Measurements from ENCODE around the gene TNFRSF14. TPM values are rescaled to one million over a fixed set of nuclear protein-coding genes. Genes with fewer than 3 reads are reported as not detected.
A peak's percentile ranks its signal among the peaks of the same experiment; 100 is the strongest.

Gene TNFRSF14
- total RNA-seq, 1 experiment from 2014 or later: not detected

- peak overlapping the region; percentile 84 for H3K4me3 ChIP-seq
- H3K27me3 ChIP-seq: no peaks in the 10 kb centered on the region
- DNase-seq: peak in 1 of 2 experiments; percentile 50
- no peak overlapping the region; the same call in 1 of the 2 replicates for H3K27ac ChIP-seq
- no peaks in the 10 kb centered on the region for H3K36me3 ChIP-seq
- no peaks in the 10 kb centered on the region for H3K9me3 ChIP-seq (replicated peaks)
- no peaks in the 10 kb centered on the region for H3K4me1 ChIP-seq
Measured at GRCh38 chr1:2587071-2587859, 31.1 kb downstream of the TNFRSF14 start.

- Histone ChIP-seq H3K4me3 (no peak overlapping the region; the same call in 1 of the 2 replicates), H3K4me1 (no peaks in the 10 kb centered on the region), H3K27me3 (no peaks in the 10 kb centered on the region), H3K36me3 (no peaks in the 10 kb centered on the region), H3K27ac (no peak overlapping the region), H3K9me3 (replicated peaks) (no peaks in the 10 kb centered on the region)
- DNase-seq: no peak
Measured at GRCh38 chr1:2587860-2588571, 31.8 kb downstream of the TNFRSF14 start.

- Histone ChIP-seq H3K9me3 (replicated peaks) (no peaks in the 10 kb centered on the region), H3K36me3 (no peaks in the 10 kb centered on the region), H3K27me3 (no peaks in the 10 kb centered on the region), H3K4me1 (no peaks in the 10 kb centered on the region), H3K27ac (no peak overlapping the region), H3K4me3 (no peak overlapping the region)
- DNase-seq: no peak
Measured at GRCh38 chr1:2588661-2589430, 32.7 kb downstream of the TNFRSF14 start.

DNA sequence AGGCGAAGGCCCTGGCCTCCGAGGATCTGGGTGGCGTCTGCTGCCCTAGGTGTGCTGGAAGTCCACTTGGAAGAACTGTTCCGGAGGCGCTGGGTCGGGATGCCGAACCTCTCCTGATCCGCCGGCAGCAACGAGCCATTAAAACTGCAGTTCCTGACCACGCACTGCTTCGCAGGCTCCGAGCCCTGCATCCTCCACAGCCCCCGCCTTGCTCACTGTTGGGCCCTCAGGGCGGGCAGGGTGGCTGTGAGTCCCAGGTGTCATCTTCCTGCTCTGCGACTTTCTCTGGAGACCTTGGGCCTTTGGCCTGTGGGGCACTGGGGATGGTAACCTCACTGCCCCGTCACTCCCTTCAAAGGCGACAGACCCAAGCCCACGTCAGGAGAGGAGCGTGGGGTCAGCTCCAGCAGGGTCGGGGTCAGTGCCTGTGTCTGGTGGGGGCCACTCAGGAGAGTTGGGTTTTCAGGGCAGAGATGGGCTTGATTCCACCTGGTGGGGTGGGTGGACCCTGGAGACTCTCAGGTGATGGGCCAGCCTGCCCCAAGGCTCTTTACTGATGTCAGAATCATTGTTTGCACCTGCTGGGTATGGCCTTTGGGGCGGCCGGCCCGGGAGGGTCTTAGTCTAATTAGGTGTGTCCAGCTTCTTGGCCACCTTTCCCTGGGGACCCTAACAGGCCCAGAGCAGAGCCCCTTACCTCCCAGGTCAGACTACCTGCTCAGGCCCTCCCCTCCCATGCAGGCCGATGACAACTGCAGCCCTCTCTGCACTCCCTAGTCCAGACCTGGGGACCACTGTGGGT lies 33.5 kb downstream of the TNFRSF14 start:
- Histone ChIP-seq H3K9me3 (replicated peaks) (no peaks in the 10 kb centered on the region), H3K27me3 (no peaks in the 10 kb centered on the region), H3K36me3 (no peaks in the 10 kb centered on the region), H3K27ac (no peak overlapping the region), H3K4me1 (no peaks in the 10 kb centered on the region), H3K4me3 (no peak overlapping the region)
- DNase-seq: peak in 1 of 2 experiments; percentile 5

DNA sequence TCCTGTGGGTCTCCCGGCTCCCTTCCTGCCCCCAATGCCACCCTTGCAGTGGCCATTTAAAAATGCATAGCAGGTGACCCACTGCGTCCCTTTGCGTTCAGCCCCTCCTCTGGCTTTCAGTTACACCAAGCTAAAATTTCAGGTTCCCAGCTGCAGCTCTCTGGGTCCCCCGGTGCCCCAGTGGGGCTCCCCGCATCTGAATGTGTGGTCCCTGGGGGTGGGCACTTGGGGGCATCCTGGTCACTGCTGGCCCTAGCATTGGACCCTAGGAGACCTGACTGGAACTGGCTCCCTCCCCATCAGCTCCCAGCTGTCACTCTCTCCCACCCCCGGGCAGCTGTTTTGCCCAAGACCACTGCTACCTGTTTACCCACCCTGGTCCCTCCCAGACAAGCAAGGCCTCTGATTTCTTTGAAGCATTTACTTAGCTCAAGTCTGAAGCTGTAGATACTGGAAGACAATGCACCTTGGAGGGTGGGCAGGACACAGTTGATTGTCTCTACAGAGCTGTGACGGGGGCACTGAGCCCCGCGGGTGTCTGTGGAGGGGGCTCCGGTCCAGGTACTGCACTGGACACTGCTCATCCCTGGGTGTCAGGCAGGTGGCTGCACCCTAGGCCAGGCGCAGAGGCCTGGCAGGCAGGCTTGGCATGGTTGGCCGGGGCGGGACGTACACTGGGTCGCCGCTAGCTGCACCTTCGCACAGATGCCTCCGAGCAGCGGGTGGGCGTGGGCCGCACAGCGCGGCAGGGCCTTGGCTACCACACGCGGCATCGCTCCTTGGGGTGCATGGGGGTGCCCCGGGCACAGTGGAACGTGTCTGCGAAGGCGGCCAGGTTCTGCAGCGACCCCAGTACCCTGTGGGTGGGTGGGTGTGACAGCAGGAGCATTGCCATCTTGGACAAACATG lies 34.3 kb downstream of the TNFRSF14 start:
- Histone ChIP-seq H3K27me3 (no peaks in the 10 kb centered on the region), H3K27ac (no peak overlapping the region), H3K36me3 (no peaks in the 10 kb centered on the region), H3K4me3 (no peak overlapping the region), H3K9me3 (replicated peaks) (no peaks in the 10 kb centered on the region), H3K4me1 (no peaks in the 10 kb centered on the region)
- DNase-seq: peak in 1 of 2 experiments; percentile 2

- H3K9me3 ChIP-seq (replicated peaks): no peaks in the 10 kb centered on the region
Measured at GRCh38 chr1:2591233-2591580, 35.0 kb downstream of the TNFRSF14 start.

GRCh38 chr1:2591581-2592261 lies 35.5 kb downstream of the TNFRSF14 start:
- no peaks in the 10 kb centered on the region for H3K9me3 ChIP-seq (replicated peaks)
- no peaks in the 10 kb centered on the region for H3K36me3 ChIP-seq
- H3K4me3 ChIP-seq: no peak overlapping the region
- no peak for DNase-seq
- no peaks in the 10 kb centered on the region; the same call in 1 of the 2 replicates for H3K27me3 ChIP-seq
- no peaks in the 10 kb centered on the region for H3K4me1 ChIP-seq
- H3K27ac ChIP-seq: no peak overlapping the region

More at GRCh38 chr1:2591233-2591580, 35.0 kb downstream of the TNFRSF14 start:
- no peaks in the 10 kb centered on the region for H3K27me3 ChIP-seq
- no peaks in the 10 kb centered on the region for H3K4me1 ChIP-seq
- no peaks in the 10 kb centered on the region for H3K36me3 ChIP-seq
- H3K27ac ChIP-seq: no peak overlapping the region
- DNase-seq: no peak
- no peak overlapping the region for H3K4me3 ChIP-seq

GRCh38 chr1:2592672-2593071 lies 36.5 kb downstream of the TNFRSF14 start:
- Histone ChIP-seq H3K4me3 (no peak overlapping the region), H3K9me3 (replicated peaks) (no peaks in the 10 kb centered on the region), H3K4me1 (peaks cover 5% of the 10 kb centered on the region; the same call in 1 of the 2 replicates), H3K27ac (no peak overlapping the region), H3K36me3 (no peaks in the 10 kb centered on the region), H3K27me3 (peaks cover 8% of the 10 kb centered on the region)
- no peak for DNase-seq

- Histone ChIP-seq H3K9me3 (replicated peaks) (no peaks in the 10 kb centered on the region), H3K27ac (no peak overlapping the region), H3K36me3 (no peaks in the 10 kb centered on the region), H3K4me1 (peaks cover 5% of the 10 kb centered on the region; the same call in 1 of the 2 replicates), H3K27me3 (peaks cover 12% of the 10 kb centered on the region), H3K4me3 (no peak overlapping the region)
- no peak for DNase-seq
Measured at GRCh38 chr1:2593251-2593878, 37.2 kb downstream of the TNFRSF14 start.

DNA sequence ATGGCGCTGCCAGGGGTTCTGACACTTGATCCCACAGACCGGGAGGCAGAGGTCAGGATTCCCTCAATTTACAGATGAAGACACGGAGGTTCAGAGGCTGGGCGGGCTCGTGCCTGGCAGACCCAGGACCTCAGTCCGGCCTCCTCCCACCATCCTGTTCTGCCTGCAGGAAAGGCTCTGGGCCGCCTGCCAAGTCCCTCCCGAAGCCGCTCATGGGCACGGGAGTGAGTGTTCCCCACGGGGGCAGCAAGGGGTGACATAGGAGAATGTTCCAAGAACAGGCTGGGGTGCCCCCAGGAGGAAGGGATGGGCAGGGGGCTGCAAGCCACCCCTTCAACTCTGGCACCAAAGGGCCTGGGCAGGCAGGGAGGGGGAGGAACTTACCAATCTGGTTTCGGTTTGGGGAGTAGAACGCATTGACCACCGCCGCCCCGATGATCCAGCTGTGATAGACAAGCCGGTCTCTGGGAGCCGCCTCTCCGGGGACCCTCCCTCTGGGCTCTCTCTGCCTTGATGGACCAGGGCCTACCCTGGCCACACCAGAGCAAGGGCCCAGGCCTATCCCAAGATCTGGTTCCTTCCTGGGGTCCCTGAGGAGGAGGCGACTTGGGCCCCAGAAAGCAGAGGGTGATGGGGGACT lies 38.0 kb downstream of the TNFRSF14 start:
- H3K27ac ChIP-seq: no peak overlapping the region
- no peak overlapping the region for H3K4me3 ChIP-seq
- no peaks in the 10 kb centered on the region for H3K9me3 ChIP-seq (replicated peaks)
- no peaks in the 10 kb centered on the region for H3K36me3 ChIP-seq
- DNase-seq: peak; percentile 43 to 52
- H3K4me1 ChIP-seq: peaks cover 5% of the 10 kb centered on the region; the same call in 1 of the 2 replicates
- H3K27me3 ChIP-seq: peaks cover 12% of the 10 kb centered on the region

DNA sequence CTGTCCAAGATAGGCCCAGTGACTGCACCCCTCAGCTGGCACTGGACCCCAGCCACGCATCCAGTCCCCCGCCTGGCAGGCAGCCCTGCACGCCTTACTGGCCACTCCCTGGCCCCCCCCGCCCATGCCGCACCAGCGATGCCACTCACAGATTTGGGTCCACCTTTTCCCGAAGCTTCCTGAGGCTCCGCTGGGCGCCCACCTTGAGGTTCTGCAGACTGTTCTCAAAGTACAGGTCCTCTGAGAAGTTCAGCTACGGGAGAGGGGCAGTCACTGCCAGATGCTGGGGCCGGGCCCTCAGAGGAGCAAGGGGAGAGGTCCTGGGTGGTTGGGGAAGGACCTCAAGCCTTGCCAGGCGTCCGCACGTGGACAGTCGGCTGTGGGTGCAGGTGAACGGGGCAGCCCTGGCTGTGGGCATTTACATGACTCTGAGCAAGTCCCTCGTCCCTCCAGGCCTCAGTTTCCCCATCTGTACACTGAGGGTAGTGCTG lies 38.5 kb downstream of the TNFRSF14 start:
- Histone ChIP-seq H3K27ac (no peak overlapping the region), H3K27me3 (peaks cover 12% of the 10 kb centered on the region), H3K4me1 (peaks cover 5% of the 10 kb centered on the region; the same call in 1 of the 2 replicates), H3K9me3 (replicated peaks) (no peaks in the 10 kb centered on the region), H3K4me3 (no peak overlapping the region), H3K36me3 (no peaks in the 10 kb centered on the region)
- DNase-seq: no peak

DNA sequence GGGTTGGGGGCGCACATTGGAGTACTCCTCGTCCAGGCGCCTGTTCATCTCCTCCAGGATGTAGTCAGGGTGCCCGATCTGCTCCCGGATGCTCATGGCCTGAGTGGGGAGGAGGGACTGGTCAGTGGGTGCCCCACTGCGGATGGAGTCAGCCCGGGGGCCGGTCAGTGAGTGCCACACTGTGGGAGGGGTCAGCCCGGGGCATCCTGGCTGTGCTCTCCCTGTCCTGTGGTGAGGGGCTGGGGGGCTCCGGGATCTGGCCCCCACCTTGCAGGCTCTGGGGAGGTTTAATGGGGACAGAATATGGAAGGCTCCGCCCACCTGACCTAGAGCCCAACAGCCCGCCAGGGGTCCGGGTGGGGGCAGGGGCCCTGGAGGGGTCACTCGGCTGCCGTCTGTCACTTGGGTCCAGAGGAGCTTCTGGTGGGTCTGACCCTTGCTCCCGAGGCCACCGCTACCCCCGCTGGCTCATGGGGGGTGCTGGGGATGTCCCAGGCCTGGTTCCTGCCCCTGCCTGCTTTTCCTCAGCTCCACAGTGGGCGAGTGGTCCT lies 39.2 kb downstream of the TNFRSF14 start:
- Histone ChIP-seq H3K27me3 (peaks cover 12% of the 10 kb centered on the region), H3K9me3 (replicated peaks) (no peaks in the 10 kb centered on the region), H3K27ac (no peak overlapping the region), H3K4me1 (peaks cover 5% of the 10 kb centered on the region; the same call in 1 of the 2 replicates), H3K36me3 (no peaks in the 10 kb centered on the region), H3K4me3 (no peak overlapping the region)
- no peak for DNase-seq

Measured in SJCRH30 (cell line).